LNCaP clone FGC (cell line): Measurements from ENCODE around the gene LCN1.
A peak's percentile ranks its signal among the peaks of the same experiment; 100 is the strongest.

ENCODE experiments used
- DNase-seq: peaks from one replicate; pipeline ENCODE4 v3.0.0-alpha.2; 2011; ENCODE audit warnings: low read depth
- H3K4me3 ChIP-seq: 2 replicates; pipeline ENCODE4 v1.5.1; 2011; ENCODE audit warnings: mild to moderate bottlenecking, low read depth, low read length, control low read depth
- TF ChIP-seq, protein P1 (sequence below): IDR thresholded peaks from 2 replicates; pipeline ENCODE4 v1.5.1; 2012; ENCODE audit warnings: mild to moderate bottlenecking; ENCODE audit not compliant: control insufficient read depth, insufficient read depth; ENCODE audit errors: extremely low read depth

LCN1 gene

DNA sequence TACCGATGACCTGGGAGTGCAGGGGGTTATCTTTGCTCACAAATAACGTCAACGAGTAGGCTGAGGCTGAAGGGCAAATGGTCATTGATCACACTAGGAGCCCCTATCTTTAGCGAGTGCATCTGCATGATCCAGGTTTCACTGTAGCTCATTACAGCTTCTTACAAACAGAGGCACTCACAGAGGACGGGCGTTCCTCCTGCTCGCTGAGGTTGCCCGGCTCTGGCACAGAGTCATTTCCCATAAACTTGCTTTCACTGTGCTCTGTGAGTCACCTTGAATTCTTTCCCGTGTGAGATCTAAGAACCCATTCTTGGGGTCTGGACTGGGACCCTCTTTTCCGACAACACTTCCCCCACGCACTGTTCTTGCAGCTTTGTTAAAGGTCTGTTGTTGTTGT is 38.4 kb downstream of the LCN1 start:
- no peak overlapping the region for H3K4me3 ChIP-seq
- TF ChIP-seq, protein P1, sequence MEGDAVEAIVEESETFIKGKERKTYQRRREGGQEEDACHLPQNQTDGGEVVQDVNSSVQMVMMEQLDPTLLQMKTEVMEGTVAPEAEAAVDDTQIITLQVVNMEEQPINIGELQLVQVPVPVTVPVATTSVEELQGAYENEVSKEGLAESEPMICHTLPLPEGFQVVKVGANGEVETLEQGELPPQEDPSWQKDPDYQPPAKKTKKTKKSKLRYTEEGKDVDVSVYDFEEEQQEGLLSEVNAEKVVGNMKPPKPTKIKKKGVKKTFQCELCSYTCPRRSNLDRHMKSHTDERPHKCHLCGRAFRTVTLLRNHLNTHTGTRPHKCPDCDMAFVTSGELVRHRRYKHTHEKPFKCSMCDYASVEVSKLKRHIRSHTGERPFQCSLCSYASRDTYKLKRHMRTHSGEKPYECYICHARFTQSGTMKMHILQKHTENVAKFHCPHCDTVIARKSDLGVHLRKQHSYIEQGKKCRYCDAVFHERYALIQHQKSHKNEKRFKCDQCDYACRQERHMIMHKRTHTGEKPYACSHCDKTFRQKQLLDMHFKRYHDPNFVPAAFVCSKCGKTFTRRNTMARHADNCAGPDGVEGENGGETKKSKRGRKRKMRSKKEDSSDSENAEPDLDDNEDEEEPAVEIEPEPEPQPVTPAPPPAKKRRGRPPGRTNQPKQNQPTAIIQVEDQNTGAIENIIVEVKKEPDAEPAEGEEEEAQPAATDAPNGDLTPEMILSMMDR: no peak
- peak; percentile 56 for DNase-seq

DNA sequence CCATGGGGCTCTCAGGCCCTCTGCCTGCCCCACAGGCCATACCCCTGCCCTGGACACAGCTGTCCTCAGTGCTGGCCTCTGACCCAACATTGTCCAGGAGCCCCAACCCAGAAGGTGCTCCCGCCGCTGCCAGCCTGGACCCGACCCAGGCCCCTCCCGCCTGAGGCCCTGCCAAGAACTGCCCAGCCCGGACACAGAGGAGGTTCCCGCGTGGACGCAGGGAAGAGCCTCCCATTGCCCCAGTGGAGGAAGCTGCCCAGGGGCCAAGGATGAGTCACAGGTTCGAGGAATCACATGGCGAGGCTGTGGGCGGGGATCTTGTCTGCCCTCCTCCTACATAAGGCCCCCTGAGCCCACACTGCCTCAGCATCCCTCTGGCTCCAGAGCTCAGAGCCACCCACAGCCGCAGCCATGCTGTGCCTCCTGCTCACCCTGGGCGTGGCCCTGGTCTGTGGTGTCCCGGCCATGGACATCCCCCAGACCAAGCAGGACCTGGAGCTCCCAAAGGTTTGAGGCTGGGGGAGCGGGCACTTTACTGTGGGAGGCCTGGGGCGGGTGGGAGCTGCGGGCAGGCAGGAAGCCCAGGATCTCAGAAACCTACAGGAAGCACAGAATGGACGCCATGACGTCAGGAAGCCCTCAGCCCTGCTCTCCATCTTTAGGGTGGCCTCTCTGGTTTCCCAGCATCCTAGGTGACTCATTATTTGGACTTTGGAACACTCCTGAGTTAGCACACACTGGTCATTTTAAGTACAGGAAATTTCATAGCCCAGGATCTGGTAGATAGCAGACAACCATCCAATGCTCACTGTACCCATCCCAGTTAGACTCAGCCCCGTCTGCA is 40.4 kb downstream of the LCN1 start, which contains the start of gene PAEP:
Gene PAEP, plus strand, starts transcription at position 366 of the 844 bp plus-strand sequence.
- peak; percentile 3 for DNase-seq
- no peak within 1 kb of the TSS for H3K4me3 ChIP-seq
- TF ChIP-seq, protein P1: no peak

DNA sequence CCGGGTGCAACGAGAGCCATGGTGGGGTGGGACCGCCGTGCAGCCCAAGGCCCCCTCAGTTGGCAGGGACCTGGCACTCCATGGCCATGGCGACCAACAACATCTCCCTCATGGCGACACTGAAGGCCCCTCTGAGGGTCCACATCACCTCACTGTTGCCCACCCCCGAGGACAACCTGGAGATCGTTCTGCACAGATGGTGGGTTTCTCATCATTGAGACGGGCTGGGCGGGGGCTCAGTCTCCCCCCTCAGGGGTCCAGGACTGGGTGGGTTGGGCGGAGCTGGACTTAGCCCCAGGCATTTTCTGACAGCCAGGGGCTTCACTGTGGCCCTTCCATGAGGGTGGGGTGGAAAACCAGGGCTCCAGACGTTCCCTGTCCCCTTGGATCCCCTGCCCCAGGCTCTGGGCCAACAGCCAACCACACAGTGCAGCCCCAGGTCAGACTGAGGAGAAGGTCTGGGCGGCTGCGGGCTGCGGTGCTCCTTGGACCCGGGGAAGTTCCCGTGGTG is 41.0 kb downstream of the LCN1 start:
- TF ChIP-seq, protein P1: no peak
- H3K4me3 ChIP-seq: no peak overlapping the region
- no peak for DNase-seq

DNA sequence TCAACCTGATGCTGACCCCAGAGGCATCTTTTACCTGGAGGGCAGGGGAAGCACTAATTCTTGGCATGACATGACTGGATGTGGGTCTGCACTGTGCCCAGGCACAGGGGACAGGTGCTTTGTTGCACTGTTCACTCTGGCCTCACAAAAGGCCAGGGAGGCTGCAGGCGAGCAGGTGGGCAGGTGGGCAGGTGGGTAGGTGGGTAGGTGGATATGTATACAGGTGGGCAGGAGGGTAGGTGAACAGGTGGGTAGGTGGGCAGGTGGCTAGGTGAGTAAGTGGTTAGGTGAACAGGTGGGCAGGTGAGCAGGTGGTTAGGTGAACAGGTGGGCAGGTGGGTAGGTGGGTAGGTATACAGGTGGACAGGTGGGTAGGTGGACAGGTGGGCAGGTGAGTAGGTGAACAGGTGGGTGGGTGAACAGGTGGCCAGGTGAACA is 41.8 kb downstream of the LCN1 start:
- no peak overlapping the region for H3K4me3 ChIP-seq
- DNase-seq: no peak
- TF ChIP-seq, protein P1: no peak

DNA sequence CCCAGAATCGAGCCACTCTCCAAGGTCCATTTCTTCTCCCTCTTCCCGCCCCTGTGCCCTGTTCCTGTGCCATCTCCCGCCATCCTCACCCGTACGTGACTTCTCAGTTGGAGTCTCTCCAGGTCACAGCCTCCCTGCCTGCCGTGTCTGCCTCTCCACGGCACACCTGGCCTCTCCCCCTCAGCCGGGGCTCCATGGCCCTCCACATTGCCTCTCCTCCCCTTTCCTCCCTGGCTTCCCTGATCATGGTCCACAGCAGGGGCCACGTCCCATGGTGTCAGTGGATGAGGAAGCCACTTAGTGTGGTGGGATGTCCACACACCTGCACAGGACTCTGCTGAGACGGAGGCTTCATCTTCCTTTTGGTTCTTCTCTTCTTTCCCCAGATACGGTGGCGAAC is 42.6 kb downstream of the LCN1 start:
- H3K4me3 ChIP-seq: no peak overlapping the region
- no peak for DNase-seq
- TF ChIP-seq, protein P1: no peak

DNA sequence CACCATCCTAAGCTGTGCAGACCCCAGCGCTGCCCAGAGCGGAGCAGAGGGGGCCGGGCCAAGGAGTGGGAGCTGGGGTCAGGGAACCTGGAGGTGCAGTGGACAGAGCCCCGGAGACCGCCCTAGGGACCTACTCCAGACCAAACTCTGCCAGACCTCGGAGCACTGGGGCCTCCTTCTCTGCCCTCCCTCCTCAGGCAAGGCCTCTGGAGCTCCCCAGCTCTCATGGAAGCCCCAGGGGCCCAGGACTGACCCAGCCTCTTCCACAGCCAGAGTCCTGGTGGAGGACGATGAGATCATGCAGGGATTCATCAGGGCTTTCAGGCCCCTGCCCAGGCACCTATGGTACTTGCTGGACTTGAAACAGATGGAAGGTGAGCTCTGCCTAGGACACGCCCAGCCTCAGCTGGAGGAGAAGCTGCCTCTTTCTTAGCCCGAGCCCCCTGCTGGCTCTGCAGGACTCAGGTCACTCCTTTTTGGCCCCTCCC is 43.9 kb downstream of the LCN1 start:
- H3K4me3 ChIP-seq: no peak overlapping the region
- no peak for DNase-seq
- TF ChIP-seq, protein P1: no peak
